PC-9 (cell line): ENCODE results near the gene PLCL2. TPM values are rescaled to one million over a fixed set of nuclear protein-coding genes. Genes with fewer than 3 reads are reported as not detected.

Experiments used
- BruUV-seq: library from RNA; stranded (reverse); fragments of 400-500 nt; replicated peaks from 2 replicates; lab custom pipeline; 2021; lab: Mats Ljungman, UMichigan
- CTCF ChIA-PET: fragments of 300-600 bp; sonication (Branson Sonifier 250); formaldehyde crosslinking; loops from one replicate; lab custom pipeline; 2022; ENCODE audit warnings: antibody characterized with exemption; lab: Charles Lee
- POLR2A ChIA-PET: fragments of 300-600 bp; sonication (Branson Sonifier 250); formaldehyde crosslinking; loops from one replicate; lab custom pipeline; 2022; ENCODE audit warnings: antibody characterized with exemption; ENCODE audit not compliant: unreplicated experiment; lab: Charles Lee
- DNase-seq, 2 experiments: peaks; one replicate each; pipeline versions ENCODE4 v3.0.0 to v3.0.0-alpha.2; 2015 to 2022; ENCODE audit warnings: mixed read lengths in 1 of 2
- H2AFZ ChIP-seq: fragments of 200-600 bp; sonication (generic); 2 replicates; pipeline ENCODE4 v1.8.1; 2017; ENCODE audit warnings: antibody characterized with exemption
- H3F3A ChIP-seq: fragments of 200-600 bp; sonication (generic); 2 replicates; pipeline ENCODE4 v1.8.1; 2017; ENCODE audit warnings: antibody characterized with exemption, mild to moderate bottlenecking, low read depth; ENCODE audit not compliant: insufficient read depth
- H3K27ac ChIP-seq: fragments of 200-600 bp; sonication (generic); 2 replicates; pipeline ENCODE4 v1.6.1; 2016; ENCODE audit warnings: mixed run types
- H3K27me3 ChIP-seq: fragments of 200-600 bp; sonication (generic); 2 replicates; pipeline ENCODE4 v1.6.1; 2016; ENCODE audit warnings: low read depth, mixed run types; ENCODE audit not compliant: insufficient read depth
- H3K36me3 ChIP-seq: fragments of 200-600 bp; sonication (generic); 2 replicates; pipeline ENCODE4 v1.6.1; 2016; ENCODE audit warnings: low read depth, mixed run types
- H3K4me1 ChIP-seq: fragments of 200-600 bp; sonication (generic); replicated peaks from 2 replicates; pipeline ENCODE4 v1.6.1; 2016; ENCODE audit warnings: mixed run types; ENCODE audit not compliant: insufficient read depth
- H3K4me2 ChIP-seq: fragments of 200-600 bp; sonication (generic); 2 replicates; pipeline ENCODE4 v1.6.1; 2017; ENCODE audit warnings: mixed run types
- H3K4me3 ChIP-seq: fragments of 200-600 bp; sonication (generic); 2 replicates; pipeline ENCODE4 v1.6.1; 2016; ENCODE audit warnings: mixed run types
- H3K79me2 ChIP-seq: fragments of 200-600 bp; sonication (generic); 2 replicates; pipeline ENCODE4 v1.6.1; 2017; ENCODE audit warnings: low read depth, mixed run types
- H3K9me2 ChIP-seq: fragments of 200-600 bp; sonication (generic); 2 replicates; pipeline ENCODE4 v1.8.1; 2017; ENCODE audit warnings: mild to moderate bottlenecking; ENCODE audit not compliant: insufficient read depth
- H3K9me3 ChIP-seq: fragments of 200-600 bp; sonication (generic); 2 replicates; pipeline ENCODE4 v1.8.1; 2016; ENCODE audit warnings: low read depth; ENCODE audit not compliant: insufficient read depth
- H4K20me1 ChIP-seq: fragments of 200-600 bp; sonication (generic); 2 replicates; pipeline ENCODE4 v1.8.1; 2017; ENCODE audit not compliant: insufficient read depth
- EZH2 ChIP-seq: fragments of 200-600 bp; sonication (generic); IDR thresholded peaks from 2 replicates; pipeline ENCODE4 v1.8.0; 2017; ENCODE audit warnings: antibody characterized with exemption, low read depth
- intact Hi-C: fragments of 100-400 bp; cut with micrococcal nuclease; formaldehyde crosslinking; loops from one replicate; pipeline ENCODE4 v1.10.0; 2022; ENCODE audit not compliant: unreplicated experiment
- total RNA-seq: library from RNA; stranded (reverse); gene quantifications from 2 replicates; pipeline ENCODE4 v1.2.3, GENCODE V29; 2021
- TF ChIP-seq, protein P1 (sequence below): fragments of 200-600 bp; sonication (generic); conservative IDR thresholded peaks from 2 replicates; pipeline ENCODE4 v1.6.1; 2017; ENCODE audit warnings: mixed run types, antibody characterized with exemption, mild to moderate bottlenecking, moderate library complexity

PLCL2 gene
- total RNA-seq, 1 experiment from 2014 or later, result 4.6 TPM

- POLR2A ChIA-PET, result no interaction called here
- no peak overlapping the region for H3K27ac ChIP-seq
- no peak overlapping the region for H3K4me2 ChIP-seq
- no peak for DNase-seq
- no TSS peak for BruUV-seq
- intact Hi-C loops, result no loop called here
- H3K4me1 ChIP-seq, result peaks cover under 1% of the 10 kb centered on the region
- no peaks in the 10 kb centered on the region for H4K20me1 ChIP-seq
- CTCF ChIA-PET, result no interaction called here
- no peak overlapping the region for H3K4me3 ChIP-seq
- H3K9me2 ChIP-seq, result no peaks in the 10 kb centered on the region
- 0 out of 2 replicates have a peak, but pooled peaks cover 5% of the 10 kb centered on the region for H3K9me3 ChIP-seq
- no peaks in the 10 kb centered on the region for H3K36me3 ChIP-seq
- H2AFZ ChIP-seq, result no peak overlapping the region
- H3F3A ChIP-seq, result no peaks in the 10 kb centered on the region
- TF ChIP-seq EZH2, result no peak
- TF ChIP-seq, protein P1, sequence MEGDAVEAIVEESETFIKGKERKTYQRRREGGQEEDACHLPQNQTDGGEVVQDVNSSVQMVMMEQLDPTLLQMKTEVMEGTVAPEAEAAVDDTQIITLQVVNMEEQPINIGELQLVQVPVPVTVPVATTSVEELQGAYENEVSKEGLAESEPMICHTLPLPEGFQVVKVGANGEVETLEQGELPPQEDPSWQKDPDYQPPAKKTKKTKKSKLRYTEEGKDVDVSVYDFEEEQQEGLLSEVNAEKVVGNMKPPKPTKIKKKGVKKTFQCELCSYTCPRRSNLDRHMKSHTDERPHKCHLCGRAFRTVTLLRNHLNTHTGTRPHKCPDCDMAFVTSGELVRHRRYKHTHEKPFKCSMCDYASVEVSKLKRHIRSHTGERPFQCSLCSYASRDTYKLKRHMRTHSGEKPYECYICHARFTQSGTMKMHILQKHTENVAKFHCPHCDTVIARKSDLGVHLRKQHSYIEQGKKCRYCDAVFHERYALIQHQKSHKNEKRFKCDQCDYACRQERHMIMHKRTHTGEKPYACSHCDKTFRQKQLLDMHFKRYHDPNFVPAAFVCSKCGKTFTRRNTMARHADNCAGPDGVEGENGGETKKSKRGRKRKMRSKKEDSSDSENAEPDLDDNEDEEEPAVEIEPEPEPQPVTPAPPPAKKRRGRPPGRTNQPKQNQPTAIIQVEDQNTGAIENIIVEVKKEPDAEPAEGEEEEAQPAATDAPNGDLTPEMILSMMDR, result no peak
- no peaks in the 10 kb centered on the region for H3K79me2 ChIP-seq
- no peaks in the 10 kb centered on the region for H3K27me3 ChIP-seq
Measured at GRCh38 chr3:16999871-17000270, 115.1 kb downstream of the PLCL2 start.

- no peak for DNase-seq
- CTCF ChIA-PET, result no interaction called here
Measured at GRCh38 chr3:17003457-17003856, 118.7 kb downstream of the PLCL2 start.

GRCh38 chr3:17006132-17006852 is 121.5 kb downstream of the PLCL2 start:
- Histone ChIP-seq H3K4me2 (no peak overlapping the region), H4K20me1 (no peaks in the 10 kb centered on the region), H3K9me3 (0 out of 2 replicates have a peak, but pooled peaks cover 5% of the 10 kb centered on the region), H3K9me2 (no peaks in the 10 kb centered on the region), H3F3A (no peaks in the 10 kb centered on the region), H3K27me3 (no peaks in the 10 kb centered on the region), H3K27ac (no peak overlapping the region), H3K4me3 (no peak overlapping the region), H3K36me3 (no peaks in the 10 kb centered on the region), H3K4me1 (no peaks in the 10 kb centered on the region), H3K79me2 (no peaks in the 10 kb centered on the region), H2AFZ (no peak overlapping the region)
- DNase-seq, result no peak
- ChIA-PET CTCF (no interaction called here), POLR2A (no interaction called here)
- intact Hi-C loops, result no loop called here
- TF ChIP-seq, protein P1, result no peak
- TF ChIP-seq EZH2, result no peak
- BruUV-seq, result no TSS peak

More at GRCh38 chr3:17003457-17003856, 118.7 kb downstream of the PLCL2 start:
- no peaks in the 10 kb centered on the region for H3K36me3 ChIP-seq
- no peaks in the 10 kb centered on the region for H4K20me1 ChIP-seq
- H3K79me2 ChIP-seq, result no peaks in the 10 kb centered on the region
- no TSS peak for BruUV-seq
- H3K27me3 ChIP-seq, result no peaks in the 10 kb centered on the region
- no peak overlapping the region for H3K4me3 ChIP-seq
- H3F3A ChIP-seq, result no peaks in the 10 kb centered on the region
- H3K27ac ChIP-seq, result no peak overlapping the region
- no peaks in the 10 kb centered on the region for H3K9me2 ChIP-seq
- 0 out of 2 replicates have a peak, but pooled peaks cover 5% of the 10 kb centered on the region for H3K9me3 ChIP-seq
- TF ChIP-seq, protein P1, result no peak
- POLR2A ChIA-PET, result no interaction called here
- H2AFZ ChIP-seq, result no peak overlapping the region
- no peaks in the 10 kb centered on the region for H3K4me1 ChIP-seq
- H3K4me2 ChIP-seq, result no peak overlapping the region
- intact Hi-C loops, result no loop called here
